ENCODE measurements around the gene KRT7. TPM values are rescaled to one million over a fixed set of nuclear protein-coding genes. Genes with fewer than 3 reads are reported as not detected.

Gene KRT7
- total and polyA plus RNA-seq, 8 donors = 15.2 to 1,968 (median 28.2) TPM

DNA sequence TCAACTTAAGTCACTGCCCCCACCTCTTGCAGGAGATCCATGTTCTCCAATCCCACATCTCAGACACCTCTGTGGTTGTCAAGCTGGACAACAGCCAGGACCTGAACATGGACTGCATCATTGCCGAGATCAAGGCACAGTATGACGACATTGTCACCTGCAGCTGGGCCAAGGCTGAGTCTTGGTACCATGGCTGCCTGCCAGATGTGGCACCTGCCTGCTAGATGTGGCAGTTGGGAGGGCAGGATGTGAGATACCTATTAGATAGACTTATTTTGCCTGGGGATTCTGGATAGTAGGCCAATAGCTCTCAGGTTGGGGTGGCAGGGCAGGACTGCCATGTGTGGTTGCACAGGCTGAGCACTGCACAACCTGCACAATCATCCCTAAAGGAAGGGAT, 33.5 kb downstream of the KRT7 start:
- H3K4me3 ChIP-seq = no peak overlapping the region
- no peak overlapping the region for H3K27ac ChIP-seq
- H3K36me3 ChIP-seq = no peaks in the 10 kb centered on the region
- TF ChIP-seq, protein P1, sequence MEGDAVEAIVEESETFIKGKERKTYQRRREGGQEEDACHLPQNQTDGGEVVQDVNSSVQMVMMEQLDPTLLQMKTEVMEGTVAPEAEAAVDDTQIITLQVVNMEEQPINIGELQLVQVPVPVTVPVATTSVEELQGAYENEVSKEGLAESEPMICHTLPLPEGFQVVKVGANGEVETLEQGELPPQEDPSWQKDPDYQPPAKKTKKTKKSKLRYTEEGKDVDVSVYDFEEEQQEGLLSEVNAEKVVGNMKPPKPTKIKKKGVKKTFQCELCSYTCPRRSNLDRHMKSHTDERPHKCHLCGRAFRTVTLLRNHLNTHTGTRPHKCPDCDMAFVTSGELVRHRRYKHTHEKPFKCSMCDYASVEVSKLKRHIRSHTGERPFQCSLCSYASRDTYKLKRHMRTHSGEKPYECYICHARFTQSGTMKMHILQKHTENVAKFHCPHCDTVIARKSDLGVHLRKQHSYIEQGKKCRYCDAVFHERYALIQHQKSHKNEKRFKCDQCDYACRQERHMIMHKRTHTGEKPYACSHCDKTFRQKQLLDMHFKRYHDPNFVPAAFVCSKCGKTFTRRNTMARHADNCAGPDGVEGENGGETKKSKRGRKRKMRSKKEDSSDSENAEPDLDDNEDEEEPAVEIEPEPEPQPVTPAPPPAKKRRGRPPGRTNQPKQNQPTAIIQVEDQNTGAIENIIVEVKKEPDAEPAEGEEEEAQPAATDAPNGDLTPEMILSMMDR (IDR thresholded peaks at IDR 0.05) = no peak
- no peaks in the 10 kb centered on the region for H3K4me1 ChIP-seq
- H3K9me3 ChIP-seq = no peaks in the 10 kb centered on the region
- ATAC-seq (no peak), DNase-seq (no peak)
- H3K27me3 ChIP-seq = peaks cover 0 to 33% of the 10 kb centered on the region in 2 donors
- intact Hi-C loops (cut with DNase I) = no loop called here

DNA sequence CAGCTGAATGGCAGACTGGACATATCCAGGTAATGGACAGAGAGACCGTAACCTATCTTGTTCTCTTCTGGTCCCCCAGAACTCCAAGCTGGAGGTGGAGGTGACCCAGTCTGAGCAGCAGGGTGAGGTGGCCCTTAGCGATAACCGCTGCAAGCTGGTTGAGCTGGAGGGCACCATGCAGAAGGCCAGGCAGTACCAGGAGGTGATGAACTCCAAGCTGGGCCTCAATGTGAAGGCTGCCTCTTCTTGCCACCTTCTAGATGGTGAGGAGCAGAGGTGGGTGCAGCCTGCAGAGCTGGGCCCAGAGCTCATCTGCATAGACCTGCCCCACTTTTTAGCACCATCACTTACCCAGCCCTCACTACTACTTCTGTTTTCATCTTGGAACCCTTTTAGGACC, 34.2 kb downstream of the KRT7 start:
- DNase-seq = no peak
- TF ChIP-seq, protein P1 (IDR thresholded peaks at IDR 0.05) = no peak
- H3K4me1 ChIP-seq = no peaks in the 10 kb centered on the region
- no peaks in the 10 kb centered on the region for H3K9me3 ChIP-seq
- H3K36me3 ChIP-seq = no peaks in the 10 kb centered on the region
- H3K4me3 ChIP-seq = no peak overlapping the region
- ATAC-seq = no peak
- H3K27me3 ChIP-seq = peaks cover 0 to 25% of the 10 kb centered on the region in 2 donors
- no peak overlapping the region for H3K27ac ChIP-seq
- intact Hi-C loops (cut with DNase I) = no loop called here

DNA sequence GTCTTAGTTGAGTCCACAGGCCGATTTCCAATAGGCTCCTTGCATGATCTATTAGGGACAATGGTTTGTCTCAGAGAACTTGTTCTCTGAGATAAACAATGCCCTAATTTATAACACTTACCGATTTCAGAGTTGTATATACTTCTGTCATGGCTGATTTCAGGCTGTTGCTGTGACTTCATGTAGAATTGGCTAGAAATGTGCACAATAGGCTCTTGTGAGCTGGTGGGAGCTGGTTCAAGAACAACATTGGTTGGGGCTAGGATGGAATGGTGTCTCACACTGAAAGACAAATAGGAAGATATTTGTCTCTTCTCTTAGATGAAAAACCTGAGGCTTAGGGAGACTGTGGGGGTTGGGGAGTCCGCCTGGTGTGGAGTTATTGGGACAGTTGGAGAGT, 34.7 kb downstream of the KRT7 start:
- intact Hi-C loops (cut with DNase I) = no loop called here
- H3K27ac ChIP-seq = no peak overlapping the region
- ATAC-seq (no peak), DNase-seq (no peak)
- no peak overlapping the region for H3K4me3 ChIP-seq
- H3K27me3 ChIP-seq = peaks cover 0 to 23% of the 10 kb centered on the region in 2 donors
- H3K9me3 ChIP-seq = no peaks in the 10 kb centered on the region
- H3K36me3 ChIP-seq = no peaks in the 10 kb centered on the region
- no peaks in the 10 kb centered on the region for H3K4me1 ChIP-seq
- TF ChIP-seq, protein P1 (IDR thresholded peaks at IDR 0.05) = no peak

DNA sequence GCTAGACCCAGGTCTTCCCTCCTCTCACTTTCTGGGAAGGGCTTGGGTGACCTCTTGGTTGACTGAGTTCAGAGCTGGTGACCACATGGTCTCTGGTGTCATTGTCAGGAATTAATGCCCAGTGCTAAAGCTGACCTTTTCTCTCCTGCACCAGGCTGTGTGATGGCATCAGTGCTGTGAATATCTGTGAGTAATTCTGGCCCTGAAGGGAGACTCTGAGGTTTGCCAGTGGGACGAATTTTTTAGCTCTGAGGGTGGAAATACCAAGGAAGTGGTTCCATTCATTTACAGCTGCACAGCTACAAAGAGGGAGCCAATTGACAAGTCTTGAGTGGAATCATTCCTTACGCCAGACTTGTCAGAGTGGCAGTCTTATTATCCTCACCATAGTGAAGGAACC, 35.2 kb downstream of the KRT7 start:
- ATAC-seq (no peak), DNase-seq (no peak)
- TF ChIP-seq, protein P1 (IDR thresholded peaks at IDR 0.05) = no peak
- Histone ChIP-seq H3K27me3 (peaks cover 0 to 19% of the 10 kb centered on the region in 2 donors), H3K4me1 (no peaks in the 10 kb centered on the region), H3K36me3 (no peaks in the 10 kb centered on the region), H3K9me3 (no peaks in the 10 kb centered on the region), H3K27ac (no peak overlapping the region), H3K4me3 (no peak overlapping the region)
- intact Hi-C loops (cut with DNase I) = no loop called here

DNA sequence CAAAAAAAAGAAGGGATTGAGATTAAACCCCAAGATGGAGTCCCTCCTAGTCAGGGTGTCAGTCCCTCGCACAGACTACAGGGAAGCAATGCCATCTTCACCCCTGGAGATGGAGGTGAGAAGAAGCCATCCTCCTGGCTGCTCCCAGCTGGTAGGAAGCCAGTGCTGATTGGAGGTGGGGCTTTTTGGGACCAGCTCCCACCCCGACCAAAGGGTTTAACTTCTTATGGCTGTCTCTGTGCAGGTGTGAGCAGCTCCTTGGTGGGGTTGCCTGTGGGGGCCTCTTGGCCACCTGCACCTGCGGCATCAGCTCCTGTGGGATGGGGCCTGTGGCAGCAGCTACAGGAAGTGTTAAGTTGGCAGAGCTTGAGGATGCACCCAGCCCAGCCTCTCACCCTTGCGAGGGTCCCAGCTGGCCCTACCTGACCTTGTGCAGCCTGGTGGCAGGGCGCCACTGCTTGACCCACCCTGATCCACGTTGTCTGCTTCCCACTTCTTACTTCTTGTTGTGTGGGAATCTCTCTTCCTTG, 37.6 kb downstream of the KRT7 start:
- Histone ChIP-seq H3K4me3 (no peak overlapping the region), H3K27ac (no peak overlapping the region), H3K36me3 (no peaks in the 10 kb centered on the region), H3K9me3 (no peaks in the 10 kb centered on the region), H3K4me1 (no peaks in the 10 kb centered on the region), H3K27me3 (peaks cover 0 to 22% of the 10 kb centered on the region in 2 donors)
- intact Hi-C loops (cut with DNase I) = no loop called here
- no peak for ATAC-seq
- TF ChIP-seq, protein P1 (IDR thresholded peaks at IDR 0.05) = no peak
- DNase-seq = no peak

Data from left lung (tissue), 10 donors.